ENCODE measurements around the gene POLD3. TPM values are rescaled to one million over a fixed set of nuclear protein-coding genes. Genes with fewer than 3 reads are reported as not detected.

Gene POLD3
- total RNA-seq, 1 experiment from 2014 or later, result 18.9 TPM

- TF ChIP-seq, protein P1, sequence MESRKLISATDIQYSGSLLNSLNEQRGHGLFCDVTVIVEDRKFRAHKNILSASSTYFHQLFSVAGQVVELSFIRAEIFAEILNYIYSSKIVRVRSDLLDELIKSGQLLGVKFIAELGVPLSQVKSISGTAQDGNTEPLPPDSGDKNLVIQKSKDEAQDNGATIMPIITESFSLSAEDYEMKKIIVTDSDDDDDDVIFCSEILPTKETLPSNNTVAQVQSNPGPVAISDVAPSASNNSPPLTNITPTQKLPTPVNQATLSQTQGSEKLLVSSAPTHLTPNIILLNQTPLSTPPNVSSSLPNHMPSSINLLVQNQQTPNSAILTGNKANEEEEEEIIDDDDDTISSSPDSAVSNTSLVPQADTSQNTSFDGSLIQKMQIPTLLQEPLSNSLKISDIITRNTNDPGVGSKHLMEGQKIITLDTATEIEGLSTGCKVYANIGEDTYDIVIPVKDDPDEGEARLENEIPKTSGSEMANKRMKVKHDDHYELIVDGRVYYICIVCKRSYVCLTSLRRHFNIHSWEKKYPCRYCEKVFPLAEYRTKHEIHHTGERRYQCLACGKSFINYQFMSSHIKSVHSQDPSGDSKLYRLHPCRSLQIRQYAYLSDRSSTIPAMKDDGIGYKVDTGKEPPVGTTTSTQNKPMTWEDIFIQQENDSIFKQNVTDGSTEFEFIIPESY (IDR thresholded peaks at IDR 0.05; ENCODE audit: extremely low read depth, insufficient replicate concordance, low read length), result no peak
These were observed 92.3 kb downstream of the POLD3 start (continued) for GRCh38 chr11:74684661-74685060.

DNA sequence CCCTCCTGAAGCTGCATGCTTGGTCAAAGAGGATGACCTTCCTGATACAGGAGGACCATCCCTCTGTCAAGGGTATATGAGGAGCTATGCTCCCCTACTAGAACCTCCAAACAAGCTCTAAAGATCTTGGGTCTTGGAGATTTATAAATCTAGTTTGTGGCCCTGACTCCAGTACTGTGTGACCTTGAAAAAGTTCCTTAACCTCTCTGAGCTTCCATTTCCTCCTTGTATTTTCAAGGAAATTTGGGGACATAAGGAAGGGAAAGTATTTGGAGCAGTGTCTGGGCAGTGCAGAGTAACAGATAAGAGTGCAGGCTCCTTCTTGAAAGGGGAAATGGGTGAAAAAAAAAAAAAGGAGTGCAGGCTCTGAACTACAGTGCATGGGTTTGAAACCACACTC lies 93.0 kb downstream of the POLD3 start:
- H3K79me2 ChIP-seq (ENCODE audit: insufficient read depth, low read length), result no peaks in the 10 kb centered on the region
- H3K27me3 ChIP-seq (ENCODE audit: insufficient read depth, low read length), result no peaks in the 10 kb centered on the region
- no peak for ATAC-seq
- H2AFZ ChIP-seq (ENCODE audit: low read depth, low read length, poor library complexity, severe bottlenecking), result no peak overlapping the region
- H3K36me3 ChIP-seq (ENCODE audit: control insufficient read depth in 1 of 2, insufficient read depth in 2 of 2, low read length in 2 of 2), result no peaks in the 10 kb centered on the region
- ChIA-PET RAD21 (ENCODE audit: low non-redundant PET in 1 of 2, low total read pairs in 2 of 2, uncharacterized antibody in 2 of 2, unreplicated experiment in 2 of 2) (no interaction called here), POLR2A (no interaction called here), CTCF (interaction anchor here (0.9 kb wide), 1 partner anchor 17 kb away, joined by 3 read pairs; no protein-coding TSS in a partner anchor)
- H3K9me2 ChIP-seq (ENCODE audit: insufficient read depth), result no peaks in the 10 kb centered on the region
- peaks cover 0 to 9% of the 10 kb centered on the region in 2 experiments; a peak in 1 of 4 replicates for H3K4me1 ChIP-seq (ENCODE audit: control insufficient read depth in 1 of 2, insufficient read depth in 2 of 2, low read length in 2 of 2)
- intact Hi-C loops (cut with micrococcal nuclease), result no loop called here
- H4K20me1 ChIP-seq (ENCODE audit: insufficient read depth), result no peaks in the 10 kb centered on the region
- H3K4me3 ChIP-seq (replicated peaks in 1 of 2; ENCODE audit: low read depth in 1 of 2, low read length in 2 of 2), result no peak overlapping the region
- no peak for DNase-seq (ENCODE audit: low read depth, low spot score)
- TF ChIP-seq POLR2A (IDR thresholded peaks at IDR 0.05; ENCODE audit: borderline replicate concordance, extremely low read depth, insufficient read depth, insufficient read length), result no peak
- TF ChIP-seq TCF7L2 (IDR thresholded peaks at IDR 0.05; ENCODE audit: borderline replicate concordance, extremely low read depth, insufficient read depth, insufficient read length), result no peak
- TF ChIP-seq SRF (IDR thresholded peaks at IDR 0.05; ENCODE audit: low read depth), result no peak
- TF ChIP-seq, protein P2, sequence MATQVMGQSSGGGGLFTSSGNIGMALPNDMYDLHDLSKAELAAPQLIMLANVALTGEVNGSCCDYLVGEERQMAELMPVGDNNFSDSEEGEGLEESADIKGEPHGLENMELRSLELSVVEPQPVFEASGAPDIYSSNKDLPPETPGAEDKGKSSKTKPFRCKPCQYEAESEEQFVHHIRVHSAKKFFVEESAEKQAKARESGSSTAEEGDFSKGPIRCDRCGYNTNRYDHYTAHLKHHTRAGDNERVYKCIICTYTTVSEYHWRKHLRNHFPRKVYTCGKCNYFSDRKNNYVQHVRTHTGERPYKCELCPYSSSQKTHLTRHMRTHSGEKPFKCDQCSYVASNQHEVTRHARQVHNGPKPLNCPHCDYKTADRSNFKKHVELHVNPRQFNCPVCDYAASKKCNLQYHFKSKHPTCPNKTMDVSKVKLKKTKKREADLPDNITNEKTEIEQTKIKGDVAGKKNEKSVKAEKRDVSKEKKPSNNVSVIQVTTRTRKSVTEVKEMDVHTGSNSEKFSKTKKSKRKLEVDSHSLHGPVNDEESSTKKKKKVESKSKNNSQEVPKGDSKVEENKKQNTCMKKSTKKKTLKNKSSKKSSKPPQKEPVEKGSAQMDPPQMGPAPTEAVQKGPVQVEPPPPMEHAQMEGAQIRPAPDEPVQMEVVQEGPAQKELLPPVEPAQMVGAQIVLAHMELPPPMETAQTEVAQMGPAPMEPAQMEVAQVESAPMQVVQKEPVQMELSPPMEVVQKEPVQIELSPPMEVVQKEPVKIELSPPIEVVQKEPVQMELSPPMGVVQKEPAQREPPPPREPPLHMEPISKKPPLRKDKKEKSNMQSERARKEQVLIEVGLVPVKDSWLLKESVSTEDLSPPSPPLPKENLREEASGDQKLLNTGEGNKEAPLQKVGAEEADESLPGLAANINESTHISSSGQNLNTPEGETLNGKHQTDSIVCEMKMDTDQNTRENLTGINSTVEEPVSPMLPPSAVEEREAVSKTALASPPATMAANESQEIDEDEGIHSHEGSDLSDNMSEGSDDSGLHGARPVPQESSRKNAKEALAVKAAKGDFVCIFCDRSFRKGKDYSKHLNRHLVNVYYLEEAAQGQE (IDR thresholded peaks at IDR 0.05; ENCODE audit: low read depth), result no peak
- TF ChIP-seq ZFX (IDR thresholded peaks at IDR 0.05), result no peak
- no peak for TF ChIP-seq EGR1 (IDR thresholded peaks at IDR 0.05; ENCODE audit: low read depth)
- TF ChIP-seq FOSL1 (IDR thresholded peaks at IDR 0.05; ENCODE audit: low read depth), result no peak
- TF ChIP-seq ELF1 (IDR thresholded peaks at IDR 0.05; ENCODE audit: borderline replicate concordance, low read depth), result no peak
- H3K27ac ChIP-seq (ENCODE audit: low read depth, low read length), result no peak overlapping the region
- no TSS peak for BruUV-seq (replicated peaks)
- H3K4me2 ChIP-seq (ENCODE audit: low read length), result no peak overlapping the region
- no peaks in the 10 kb centered on the region for H3K9me3 ChIP-seq (ENCODE audit: control insufficient read depth in 1 of 2, insufficient read depth in 1 of 2, low read depth in 1 of 2, low read length in 2 of 2)
- H3K9ac ChIP-seq (ENCODE audit: low read length), result no peak overlapping the region
